ENCODE results near the gene MSI2. TPM values are rescaled to one million over a fixed set of nuclear protein-coding genes. Genes with fewer than 3 reads are reported as not detected.

Gene MSI2
- total and polyA plus RNA-seq, 2 experiments from 2014 or later: 18.9 to 41.8 TPM

DNA sequence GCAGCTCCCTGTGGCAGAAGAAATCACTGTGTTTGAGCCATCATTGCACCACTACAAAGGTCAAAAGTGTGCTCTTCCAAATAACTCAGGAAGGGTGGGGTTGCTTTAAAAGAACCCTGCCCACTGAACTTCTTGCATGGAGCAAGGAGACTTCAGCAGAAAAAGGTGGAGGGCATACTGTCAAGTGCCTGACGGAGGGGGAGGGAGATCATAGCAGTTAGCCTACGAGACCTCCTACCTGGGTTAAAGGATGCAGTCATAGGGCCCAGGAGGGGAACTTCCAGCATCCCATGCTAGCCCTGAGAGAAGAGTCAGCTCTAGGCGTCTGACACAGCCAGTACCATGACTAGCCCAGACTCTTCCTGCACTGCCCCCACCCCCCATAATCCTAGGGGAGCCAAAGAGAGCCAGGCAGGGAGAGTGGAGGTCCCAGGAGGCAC, 45.3 kb upstream of the MSI2 start (continued):
- TF ChIP-seq, protein P1, sequence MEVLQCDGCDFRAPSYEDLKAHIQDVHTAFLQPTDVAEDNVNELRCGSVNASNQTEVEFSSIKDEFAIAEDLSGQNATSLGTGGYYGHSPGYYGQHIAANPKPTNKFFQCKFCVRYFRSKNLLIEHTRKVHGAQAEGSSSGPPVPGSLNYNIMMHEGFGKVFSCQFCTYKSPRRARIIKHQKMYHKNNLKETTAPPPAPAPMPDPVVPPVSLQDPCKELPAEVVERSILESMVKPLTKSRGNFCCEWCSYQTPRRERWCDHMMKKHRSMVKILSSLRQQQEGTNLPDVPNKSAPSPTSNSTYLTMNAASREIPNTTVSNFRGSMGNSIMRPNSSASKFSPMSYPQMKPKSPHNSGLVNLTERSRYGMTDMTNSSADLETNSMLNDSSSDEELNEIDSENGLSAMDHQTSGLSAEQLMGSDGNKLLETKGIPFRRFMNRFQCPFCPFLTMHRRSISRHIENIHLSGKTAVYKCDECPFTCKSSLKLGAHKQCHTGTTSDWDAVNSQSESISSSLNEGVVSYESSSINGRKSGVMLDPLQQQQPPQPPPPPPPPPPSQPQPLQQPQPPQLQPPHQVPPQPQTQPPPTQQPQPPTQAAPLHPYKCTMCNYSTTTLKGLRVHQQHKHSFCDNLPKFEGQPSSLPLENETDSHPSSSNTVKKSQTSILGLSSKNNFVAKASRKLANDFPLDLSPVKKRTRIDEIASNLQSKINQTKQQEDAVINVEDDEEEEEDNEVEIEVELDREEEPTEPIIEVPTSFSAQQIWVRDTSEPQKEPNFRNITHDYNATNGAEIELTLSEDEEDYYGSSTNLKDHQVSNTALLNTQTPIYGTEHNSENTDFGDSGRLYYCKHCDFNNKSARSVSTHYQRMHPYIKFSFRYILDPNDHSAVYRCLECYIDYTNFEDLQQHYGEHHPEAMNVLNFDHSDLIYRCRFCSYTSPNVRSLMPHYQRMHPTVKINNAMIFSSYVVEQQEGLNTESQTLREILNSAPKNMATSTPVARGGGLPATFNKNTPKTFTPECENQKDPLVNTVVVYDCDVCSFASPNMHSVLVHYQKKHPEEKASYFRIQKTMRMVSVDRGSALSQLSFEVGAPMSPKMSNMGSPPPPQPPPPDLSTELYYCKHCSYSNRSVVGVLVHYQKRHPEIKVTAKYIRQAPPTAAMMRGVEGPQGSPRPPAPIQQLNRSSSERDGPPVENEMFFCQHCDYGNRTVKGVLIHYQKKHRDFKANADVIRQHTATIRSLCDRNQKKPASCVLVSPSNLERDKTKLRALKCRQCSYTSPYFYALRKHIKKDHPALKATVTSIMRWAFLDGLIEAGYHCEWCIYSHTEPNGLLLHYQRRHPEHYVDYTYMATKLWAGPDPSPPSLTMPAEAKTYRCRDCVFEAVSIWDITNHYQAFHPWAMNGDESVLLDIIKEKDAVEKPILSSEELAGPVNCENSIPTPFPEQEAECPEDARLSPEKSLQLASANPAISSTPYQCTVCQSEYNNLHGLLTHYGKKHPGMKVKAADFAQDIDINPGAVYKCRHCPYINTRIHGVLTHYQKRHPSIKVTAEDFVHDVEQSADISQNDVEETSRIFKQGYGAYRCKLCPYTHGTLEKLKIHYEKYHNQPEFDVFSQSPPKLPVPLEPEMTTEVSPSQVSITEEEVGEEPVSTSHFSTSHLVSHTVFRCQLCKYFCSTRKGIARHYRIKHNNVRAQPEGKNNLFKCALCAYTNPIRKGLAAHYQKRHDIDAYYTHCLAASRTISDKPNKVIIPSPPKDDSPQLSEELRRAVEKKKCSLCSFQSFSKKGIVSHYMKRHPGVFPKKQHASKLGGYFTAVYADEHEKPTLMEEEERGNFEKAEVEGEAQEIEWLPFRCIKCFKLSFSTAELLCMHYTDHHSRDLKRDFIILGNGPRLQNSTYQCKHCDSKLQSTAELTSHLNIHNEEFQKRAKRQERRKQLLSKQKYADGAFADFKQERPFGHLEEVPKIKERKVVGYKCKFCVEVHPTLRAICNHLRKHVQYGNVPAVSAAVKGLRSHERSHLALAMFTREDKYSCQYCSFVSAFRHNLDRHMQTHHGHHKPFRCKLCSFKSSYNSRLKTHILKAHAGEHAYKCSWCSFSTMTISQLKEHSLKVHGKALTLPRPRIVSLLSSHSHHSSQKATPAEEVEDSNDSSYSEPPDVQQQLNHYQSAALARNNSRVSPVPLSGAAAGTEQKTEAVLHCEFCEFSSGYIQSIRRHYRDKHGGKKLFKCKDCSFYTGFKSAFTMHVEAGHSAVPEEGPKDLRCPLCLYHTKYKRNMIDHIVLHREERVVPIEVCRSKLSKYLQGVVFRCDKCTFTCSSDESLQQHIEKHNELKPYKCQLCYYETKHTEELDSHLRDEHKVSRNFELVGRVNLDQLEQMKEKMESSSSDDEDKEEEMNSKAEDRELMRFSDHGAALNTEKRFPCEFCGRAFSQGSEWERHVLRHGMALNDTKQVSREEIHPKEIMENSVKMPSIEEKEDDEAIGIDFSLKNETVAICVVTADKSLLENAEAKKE (CRISPR knock-in tag; IDR thresholded peaks at IDR 0.05): no peak
- TF ChIP-seq EZH2 (IDR thresholded peaks at IDR 0.05; ENCODE audit: low read depth, unreplicated experiment) (no peak), CREB1 (CRISPR knock-in tag; IDR thresholded peaks at IDR 0.05; ENCODE audit: low read depth) (no peak), NANOG (IDR thresholded peaks at IDR 0.05; ENCODE audit: borderline replicate concordance) (no peak), ZNF331 (CRISPR knock-in tag; IDR thresholded peaks at IDR 0.05; ENCODE audit: low read depth) (no peak), STAT1 (IDR thresholded peaks at IDR 0.05; ENCODE audit: unreplicated experiment) (no peak)
- TF ChIP-seq, protein P2, sequence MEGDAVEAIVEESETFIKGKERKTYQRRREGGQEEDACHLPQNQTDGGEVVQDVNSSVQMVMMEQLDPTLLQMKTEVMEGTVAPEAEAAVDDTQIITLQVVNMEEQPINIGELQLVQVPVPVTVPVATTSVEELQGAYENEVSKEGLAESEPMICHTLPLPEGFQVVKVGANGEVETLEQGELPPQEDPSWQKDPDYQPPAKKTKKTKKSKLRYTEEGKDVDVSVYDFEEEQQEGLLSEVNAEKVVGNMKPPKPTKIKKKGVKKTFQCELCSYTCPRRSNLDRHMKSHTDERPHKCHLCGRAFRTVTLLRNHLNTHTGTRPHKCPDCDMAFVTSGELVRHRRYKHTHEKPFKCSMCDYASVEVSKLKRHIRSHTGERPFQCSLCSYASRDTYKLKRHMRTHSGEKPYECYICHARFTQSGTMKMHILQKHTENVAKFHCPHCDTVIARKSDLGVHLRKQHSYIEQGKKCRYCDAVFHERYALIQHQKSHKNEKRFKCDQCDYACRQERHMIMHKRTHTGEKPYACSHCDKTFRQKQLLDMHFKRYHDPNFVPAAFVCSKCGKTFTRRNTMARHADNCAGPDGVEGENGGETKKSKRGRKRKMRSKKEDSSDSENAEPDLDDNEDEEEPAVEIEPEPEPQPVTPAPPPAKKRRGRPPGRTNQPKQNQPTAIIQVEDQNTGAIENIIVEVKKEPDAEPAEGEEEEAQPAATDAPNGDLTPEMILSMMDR (conservative IDR thresholded peaks at IDR 0.05; ENCODE audit: low read depth in 2 of 2): no peak
- TF ChIP-seq, protein P3, sequence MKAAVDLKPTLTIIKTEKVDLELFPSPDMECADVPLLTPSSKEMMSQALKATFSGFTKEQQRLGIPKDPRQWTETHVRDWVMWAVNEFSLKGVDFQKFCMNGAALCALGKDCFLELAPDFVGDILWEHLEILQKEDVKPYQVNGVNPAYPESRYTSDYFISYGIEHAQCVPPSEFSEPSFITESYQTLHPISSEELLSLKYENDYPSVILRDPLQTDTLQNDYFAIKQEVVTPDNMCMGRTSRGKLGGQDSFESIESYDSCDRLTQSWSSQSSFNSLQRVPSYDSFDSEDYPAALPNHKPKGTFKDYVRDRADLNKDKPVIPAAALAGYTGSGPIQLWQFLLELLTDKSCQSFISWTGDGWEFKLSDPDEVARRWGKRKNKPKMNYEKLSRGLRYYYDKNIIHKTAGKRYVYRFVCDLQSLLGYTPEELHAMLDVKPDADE (IDR thresholded peaks at IDR 0.05): no peak

All from GM23338 (cell line).